Measurements from ENCODE around the gene RAB29.
A peak's percentile ranks its signal among the peaks of the same experiment; 100 is the strongest.
"Not testable (repeated sequence)": the region's sequence is repeated elsewhere in the genome, so short reads cannot be mapped to it uniquely, and the experiment has no call there.

Gene RAB29

GRCh38 chr1:205775015-205775716, at the start of gene RAB29:
TSS of gene RAB29 (minus strand) at chr1:205775482. CDS start at chr1:205774956, 526 bp downstream.
- H3K27ac ChIP-seq (ENCODE audit: low read depth, low read length): peak within 1 kb of the TSS; percentile 45
- no peaks in the 10 kb centered on the region for H3K9me3 ChIP-seq (ENCODE audit: low read length)
- H3K36me3 ChIP-seq (ENCODE audit: insufficient read depth, low read length): no peaks in the 10 kb centered on the region
- H3K4me1 ChIP-seq (ENCODE audit: insufficient read depth, low read length): peaks cover 5% of the 10 kb centered on the region
- H3K27me3 ChIP-seq (ENCODE audit: control insufficient read depth in 1 of 2, insufficient read depth in 2 of 2, low read length in 2 of 2): no peaks in the 10 kb centered on the region
- peak within 1 kb of the TSS; percentile 72 for H3K9ac ChIP-seq (ENCODE audit: low read length)
- peak within 1 kb of the TSS; percentile 73 to 81 for H3K4me3 ChIP-seq (ENCODE audit: low read depth in 1 of 2, low read length in 2 of 2)

- H3K36me3 ChIP-seq (ENCODE audit: insufficient read depth, low read length): no peaks in the 10 kb centered on the region
- no peak overlapping the region for H3K27ac ChIP-seq (ENCODE audit: low read depth, low read length)
- H3K27me3 ChIP-seq (ENCODE audit: control insufficient read depth in 1 of 2, insufficient read depth in 2 of 2, low read length in 2 of 2): no peaks in the 10 kb centered on the region
- H3K4me1 ChIP-seq (ENCODE audit: insufficient read depth, low read length): no peaks in the 10 kb centered on the region
- H3K9me3 ChIP-seq (ENCODE audit: low read length): no peaks in the 10 kb centered on the region
- no peak overlapping the region for H3K4me3 ChIP-seq (ENCODE audit: low read depth in 1 of 2, low read length in 2 of 2)
- H3K9ac ChIP-seq (ENCODE audit: low read length): no peak overlapping the region
These were observed 48.9 kb upstream of the RAB29 start for GRCh38 chr1:205824180-205824579.

- not testable (repeated sequence) for H3K27ac ChIP-seq (ENCODE audit: low read depth, low read length); H3K36me3 ChIP-seq (ENCODE audit: insufficient read depth, low read length); H3K4me1 ChIP-seq (ENCODE audit: insufficient read depth, low read length); H3K27me3 ChIP-seq (ENCODE audit: control insufficient read depth in 1 of 2, insufficient read depth in 2 of 2, low read length in 2 of 2); H3K9ac ChIP-seq (ENCODE audit: low read length); H3K9me3 ChIP-seq (ENCODE audit: low read length); H3K4me3 ChIP-seq (ENCODE audit: low read depth in 1 of 2, low read length in 2 of 2)
These were observed 48.0 kb upstream of the RAB29 start for GRCh38 chr1:205823260-205823659.

- Histone ChIP-seq H3K9me3 (ENCODE audit: low read length) (no peaks in the 10 kb centered on the region), H3K4me3 (ENCODE audit: low read depth in 1 of 2, low read length in 2 of 2) (no peak overlapping the region), H3K9ac (ENCODE audit: low read length) (no peak overlapping the region), H3K36me3 (ENCODE audit: insufficient read depth, low read length) (no peaks in the 10 kb centered on the region), H3K27me3 (ENCODE audit: control insufficient read depth in 1 of 2, insufficient read depth in 2 of 2, low read length in 2 of 2) (no peaks in the 10 kb centered on the region), H3K27ac (ENCODE audit: low read depth, low read length) (no peak overlapping the region), H3K4me1 (ENCODE audit: insufficient read depth, low read length) (no peaks in the 10 kb centered on the region)
These were observed 47.1 kb upstream of the RAB29 start for GRCh38 chr1:205822397-205822796.

GRCh38 chr1:205817988-205818387, 42.7 kb upstream of the RAB29 start:
- H3K27ac ChIP-seq (ENCODE audit: low read depth, low read length): no peak overlapping the region
- H3K9me3 ChIP-seq (ENCODE audit: low read length): no peaks in the 10 kb centered on the region
- no peaks in the 10 kb centered on the region for H3K27me3 ChIP-seq (ENCODE audit: control insufficient read depth in 1 of 2, insufficient read depth in 2 of 2, low read length in 2 of 2)
- no peaks in the 10 kb centered on the region for H3K36me3 ChIP-seq (ENCODE audit: insufficient read depth, low read length)
- peaks cover 9% of the 10 kb centered on the region for H3K4me1 ChIP-seq (ENCODE audit: insufficient read depth, low read length)
- no peak overlapping the region for H3K9ac ChIP-seq (ENCODE audit: low read length)
- no peak overlapping the region for H3K4me3 ChIP-seq (ENCODE audit: low read depth in 1 of 2, low read length in 2 of 2)

- Histone ChIP-seq H3K9me3 (ENCODE audit: low read length) (no peaks in the 10 kb centered on the region), H3K9ac (ENCODE audit: low read length) (no peak overlapping the region), H3K27ac (ENCODE audit: low read depth, low read length) (no peak overlapping the region), H3K36me3 (ENCODE audit: insufficient read depth, low read length) (no peaks in the 10 kb centered on the region), H3K27me3 (ENCODE audit: control insufficient read depth in 1 of 2, insufficient read depth in 2 of 2, low read length in 2 of 2) (no peaks in the 10 kb centered on the region), H3K4me3 (ENCODE audit: low read depth in 1 of 2, low read length in 2 of 2) (no peak overlapping the region), H3K4me1 (ENCODE audit: insufficient read depth, low read length) (peaks cover 9% of the 10 kb centered on the region)
These were observed 42.1 kb upstream of the RAB29 start for GRCh38 chr1:205817364-205817763.

GRCh38 chr1:205813755-205814058, 38.4 kb upstream of the RAB29 start:
- peaks cover 38% of the 10 kb centered on the region for H3K4me1 ChIP-seq (ENCODE audit: insufficient read depth, low read length)
- peak overlapping the region; percentile 63 for H3K9ac ChIP-seq (ENCODE audit: low read length)
- H3K36me3 ChIP-seq (ENCODE audit: insufficient read depth, low read length): no peaks in the 10 kb centered on the region
- peak overlapping the region; percentile 73 for H3K27ac ChIP-seq (ENCODE audit: low read depth, low read length)
- peak overlapping the region; percentile 81 to 96 for H3K4me3 ChIP-seq (ENCODE audit: low read depth in 1 of 2, low read length in 2 of 2)
- H3K27me3 ChIP-seq (ENCODE audit: control insufficient read depth in 1 of 2, insufficient read depth in 2 of 2, low read length in 2 of 2): no peaks in the 10 kb centered on the region
- no peaks in the 10 kb centered on the region for H3K9me3 ChIP-seq (ENCODE audit: low read length)

- Histone ChIP-seq H3K9me3 (ENCODE audit: low read length) (no peaks in the 10 kb centered on the region), H3K9ac (ENCODE audit: low read length) (peak within 1 kb of the TSS; percentile 73), H3K4me1 (ENCODE audit: insufficient read depth, low read length) (peaks cover 43% of the 10 kb centered on the region), H3K36me3 (ENCODE audit: insufficient read depth, low read length) (no peaks in the 10 kb centered on the region), H3K27ac (ENCODE audit: low read depth, low read length) (peak within 1 kb of the TSS; percentile 73), H3K4me3 (ENCODE audit: low read depth in 1 of 2, low read length in 2 of 2) (peak within 1 kb of the TSS; percentile 81 to 96), H3K27me3 (ENCODE audit: control insufficient read depth in 1 of 2, insufficient read depth in 2 of 2, low read length in 2 of 2) (no peaks in the 10 kb centered on the region)
These were observed 37.8 kb upstream of the RAB29 start, which contains the start of gene SLC41A1 for GRCh38 chr1:205812878-205813754. TSS of gene SLC41A1 (minus strand) at chr1:205813198. CDS start at chr1:205810441, 2,757 bp downstream.

- H3K4me1 ChIP-seq (ENCODE audit: insufficient read depth, low read length): peaks cover 43% of the 10 kb centered on the region
- H3K27ac ChIP-seq (ENCODE audit: low read depth, low read length): peak overlapping the region; percentile 73
- H3K4me3 ChIP-seq (ENCODE audit: low read depth in 1 of 2, low read length in 2 of 2): peak overlapping the region; percentile 81 to 96
- H3K27me3 ChIP-seq (ENCODE audit: control insufficient read depth in 1 of 2, insufficient read depth in 2 of 2, low read length in 2 of 2): no peaks in the 10 kb centered on the region
- H3K9ac ChIP-seq (ENCODE audit: low read length): peak overlapping the region; percentile 73
- no peaks in the 10 kb centered on the region for H3K36me3 ChIP-seq (ENCODE audit: insufficient read depth, low read length)
- H3K9me3 ChIP-seq (ENCODE audit: low read length): no peaks in the 10 kb centered on the region
These were observed 37.1 kb upstream of the RAB29 start for GRCh38 chr1:205812271-205812877.

- Histone ChIP-seq H3K9me3 (ENCODE audit: low read length) (no peaks in the 10 kb centered on the region), H3K27ac (ENCODE audit: low read depth, low read length) (peak overlapping the region; percentile 73), H3K27me3 (ENCODE audit: control insufficient read depth in 1 of 2, insufficient read depth in 2 of 2, low read length in 2 of 2) (no peaks in the 10 kb centered on the region), H3K4me1 (ENCODE audit: insufficient read depth, low read length) (peaks cover 47% of the 10 kb centered on the region), H3K36me3 (ENCODE audit: insufficient read depth, low read length) (no peaks in the 10 kb centered on the region), H3K9ac (ENCODE audit: low read length) (peak overlapping the region; percentile 73), H3K4me3 (ENCODE audit: low read depth in 1 of 2, low read length in 2 of 2) (peak overlapping the region; percentile 81 to 96)
These were observed 36.4 kb upstream of the RAB29 start for GRCh38 chr1:205811660-205812059.

- H3K27ac ChIP-seq (ENCODE audit: low read depth, low read length): no peak overlapping the region
- peaks cover 55% of the 10 kb centered on the region for H3K4me1 ChIP-seq (ENCODE audit: insufficient read depth, low read length)
- H3K27me3 ChIP-seq (ENCODE audit: control insufficient read depth in 1 of 2, insufficient read depth in 2 of 2, low read length in 2 of 2): no peaks in the 10 kb centered on the region
- no peaks in the 10 kb centered on the region for H3K36me3 ChIP-seq (ENCODE audit: insufficient read depth, low read length)
- no peaks in the 10 kb centered on the region for H3K9me3 ChIP-seq (ENCODE audit: low read length)
- H3K4me3 ChIP-seq (ENCODE audit: low read depth in 1 of 2, low read length in 2 of 2): no peak overlapping the region
- no peak overlapping the region for H3K9ac ChIP-seq (ENCODE audit: low read length)
These were observed 35.3 kb upstream of the RAB29 start for GRCh38 chr1:205810448-205811157.
